SKM-1 treated with dmso at 0.1 percent for 144 hours (cell line): ENCODE results near the gene RHO.
"Not testable (repeated sequence)": the region's sequence is repeated elsewhere in the genome, so short reads cannot be mapped to it uniquely, and the experiment has no call there.

ENCODE experiments used
- DNase-seq: peaks from one replicate; lab custom pipeline; 2025; ENCODE audit not compliant: unreplicated experiment; lab: John Stamatoyannopoulos, UW

The RHO gene

DNA sequence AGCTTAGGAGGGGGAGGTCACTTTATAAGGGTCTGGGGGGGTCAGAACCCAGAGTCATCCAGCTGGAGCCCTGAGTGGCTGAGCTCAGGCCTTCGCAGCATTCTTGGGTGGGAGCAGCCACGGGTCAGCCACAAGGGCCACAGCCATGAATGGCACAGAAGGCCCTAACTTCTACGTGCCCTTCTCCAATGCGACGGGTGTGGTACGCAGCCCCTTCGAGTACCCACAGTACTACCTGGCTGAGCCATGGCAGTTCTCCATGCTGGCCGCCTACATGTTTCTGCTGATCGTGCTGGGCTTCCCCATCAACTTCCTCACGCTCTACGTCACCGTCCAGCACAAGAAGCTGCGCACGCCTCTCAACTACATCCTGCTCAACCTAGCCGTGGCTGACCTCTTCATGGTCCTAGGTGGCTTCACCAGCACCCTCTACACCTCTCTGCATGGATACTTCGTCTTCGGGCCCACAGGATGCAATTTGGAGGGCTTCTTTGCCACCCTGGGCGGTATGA lies at the start of gene RHO:
Gene RHO, plus strand, starts transcription at position 51 of the 512 bp plus-strand sequence. Its CDS starts 95 bp downstream, at position 146.
- no peak for DNase-seq

DNA sequence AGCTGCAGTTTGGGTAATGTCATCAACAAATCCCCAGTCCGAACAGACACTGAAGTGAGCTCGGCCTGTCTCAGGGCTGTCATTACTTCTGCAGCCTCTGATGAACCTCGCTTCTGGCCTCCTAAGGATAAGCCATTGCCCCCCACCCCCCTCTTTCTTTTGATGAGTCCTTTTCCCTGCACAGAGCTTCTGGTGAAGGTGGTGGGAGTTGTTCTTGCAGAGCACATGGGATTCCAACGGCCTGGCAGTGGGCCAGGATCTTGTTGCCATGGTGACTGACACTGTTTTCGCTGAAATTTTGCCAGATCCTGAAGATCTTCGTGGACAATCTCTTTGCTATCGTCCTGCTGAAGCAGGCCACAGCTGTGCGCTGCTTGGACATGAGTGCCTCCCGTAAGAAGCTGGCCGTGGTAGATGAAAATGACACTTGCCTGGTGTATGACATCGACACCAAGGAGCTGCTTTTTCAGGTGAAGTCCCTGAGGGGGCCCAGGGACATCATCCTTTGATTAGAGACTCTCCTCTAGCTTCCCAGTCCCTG lies 47.1 kb upstream of the RHO start:
- not testable (repeated sequence) for DNase-seq

DNA sequence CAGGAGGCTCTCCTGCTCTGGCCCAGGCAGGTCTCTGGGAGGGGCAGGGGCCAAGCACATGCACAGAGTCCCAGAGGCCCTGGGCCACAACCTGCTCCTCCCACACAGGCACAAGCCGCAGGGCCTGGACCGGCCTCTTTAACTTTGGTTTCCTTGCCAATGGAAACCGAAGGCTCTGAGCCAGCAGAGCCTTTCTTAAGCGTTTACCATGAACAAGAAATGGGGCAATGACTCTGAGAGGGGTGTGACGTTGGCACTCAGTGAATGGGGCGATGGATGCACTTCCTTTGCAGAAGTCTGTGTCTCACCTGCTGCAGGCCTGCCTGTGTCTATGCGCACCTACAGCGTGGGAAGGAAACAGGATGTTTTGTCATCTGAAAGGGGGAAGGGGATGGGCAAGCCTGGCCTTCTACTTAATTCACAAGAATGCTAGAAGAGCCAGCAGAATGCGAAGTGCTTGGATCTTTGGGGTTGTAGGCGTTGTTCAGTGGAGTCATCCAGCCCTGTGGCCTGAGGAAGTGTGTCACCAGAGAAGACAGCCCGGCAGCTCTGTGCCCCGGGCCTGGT lies 46.6 kb upstream of the RHO start:
- DNase-seq: no peak

DNA sequence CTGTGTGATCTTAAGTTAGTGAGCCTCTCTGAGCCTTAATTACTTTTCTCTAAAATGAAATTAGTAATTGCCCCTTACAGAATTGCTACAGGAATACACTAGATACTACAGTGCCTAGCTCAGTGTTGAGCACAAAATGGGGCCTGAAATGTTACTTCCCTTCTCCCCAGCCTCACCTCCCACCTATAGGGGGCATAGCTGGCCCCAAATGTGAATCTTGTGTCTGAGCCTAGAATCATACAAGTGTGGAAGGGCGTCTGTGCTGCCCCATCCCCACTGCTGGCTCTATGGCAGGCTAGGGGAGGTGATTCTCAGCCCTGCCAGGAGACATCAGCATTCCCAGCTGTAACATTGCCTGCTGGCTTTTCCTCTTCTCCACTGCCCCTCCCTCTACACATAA lies 45.7 kb upstream of the RHO start:
- DNase-seq: no peak

DNA sequence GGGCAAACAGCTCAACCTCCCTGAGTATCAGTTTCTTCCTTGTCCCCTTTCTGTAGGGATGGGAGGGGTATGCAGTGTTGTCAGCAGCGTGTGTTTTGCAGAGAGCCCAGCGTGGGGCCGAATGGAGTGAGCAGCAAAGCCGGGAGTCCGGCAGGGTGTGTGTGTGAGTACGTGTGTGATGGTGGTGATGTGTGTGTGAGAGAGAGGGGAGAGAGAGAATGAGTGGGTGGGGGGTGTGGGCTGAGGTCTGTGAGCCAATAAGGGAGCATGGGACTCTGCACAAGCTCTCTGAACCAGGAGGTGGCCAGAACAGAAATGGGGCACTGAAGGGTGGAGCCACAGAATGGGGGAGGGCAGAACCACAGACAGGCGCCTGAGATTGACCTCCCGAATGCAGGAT lies 44.6 kb upstream of the RHO start:
- no peak for DNase-seq

DNA sequence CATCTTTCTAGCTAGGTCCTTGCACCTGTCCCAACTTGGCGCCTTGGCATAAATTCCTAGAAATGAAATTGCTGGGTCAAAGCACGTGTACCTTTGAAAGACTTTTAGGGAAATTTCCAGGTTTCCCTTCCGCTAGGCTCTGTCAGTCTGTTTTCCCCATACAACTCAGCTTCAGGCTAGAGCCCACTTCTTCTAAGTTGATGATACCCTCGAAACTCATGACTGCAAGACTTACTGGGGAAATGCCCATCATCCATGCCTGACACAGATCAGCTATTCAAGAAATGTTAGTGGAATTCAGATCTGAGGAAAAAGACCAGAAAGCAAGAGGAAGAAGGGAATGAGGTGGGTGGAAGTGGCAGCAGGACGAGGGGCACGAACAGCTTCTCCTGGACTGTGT lies 43.3 kb upstream of the RHO start:
- not testable (repeated sequence) for DNase-seq

DNA sequence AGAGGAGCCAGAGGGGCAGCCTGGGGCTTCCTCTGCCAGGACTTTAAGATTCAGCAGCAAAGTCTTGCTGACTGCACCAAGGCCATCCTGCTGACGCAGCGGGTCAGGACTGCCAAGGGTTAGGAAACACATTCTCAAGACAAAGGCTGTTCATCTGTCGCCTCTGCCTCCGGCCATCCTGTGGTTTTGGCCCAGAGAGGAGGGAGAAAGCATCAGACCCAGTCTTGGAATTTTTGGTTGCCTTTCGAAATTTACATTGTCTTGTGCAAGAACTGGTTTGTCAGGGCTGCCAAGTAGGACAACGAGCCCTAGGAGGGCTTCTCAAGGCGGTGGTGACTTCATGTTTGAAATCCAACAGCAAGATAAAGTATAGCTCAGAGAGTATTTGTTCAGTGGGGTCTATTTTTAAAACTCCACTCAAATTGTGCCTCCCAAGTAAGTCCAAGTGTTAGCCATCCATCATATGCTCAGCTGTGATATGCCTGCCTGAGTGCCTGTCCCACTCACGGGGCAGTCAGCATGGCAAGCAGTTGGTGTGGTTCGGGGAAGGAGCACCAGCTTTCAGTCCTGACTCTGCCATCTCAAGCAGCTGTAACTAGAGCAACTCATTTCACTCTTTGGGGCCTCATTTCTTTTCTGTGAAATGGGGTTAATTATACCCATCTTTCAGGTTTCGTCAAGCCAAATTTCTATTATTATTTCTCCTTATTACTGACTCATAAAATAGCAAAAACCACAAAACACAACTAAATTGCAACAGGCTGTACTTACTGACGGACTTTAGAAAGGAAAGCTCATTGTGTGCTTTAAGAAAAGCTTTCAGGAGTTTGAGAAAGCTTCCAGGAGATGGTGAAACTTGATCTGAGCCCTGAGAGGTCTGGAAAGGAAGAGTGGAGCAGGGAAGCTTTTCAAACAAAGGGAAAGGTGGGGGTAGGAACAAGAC lies 42.4 kb upstream of the RHO start:
- DNase-seq: no peak

DNA sequence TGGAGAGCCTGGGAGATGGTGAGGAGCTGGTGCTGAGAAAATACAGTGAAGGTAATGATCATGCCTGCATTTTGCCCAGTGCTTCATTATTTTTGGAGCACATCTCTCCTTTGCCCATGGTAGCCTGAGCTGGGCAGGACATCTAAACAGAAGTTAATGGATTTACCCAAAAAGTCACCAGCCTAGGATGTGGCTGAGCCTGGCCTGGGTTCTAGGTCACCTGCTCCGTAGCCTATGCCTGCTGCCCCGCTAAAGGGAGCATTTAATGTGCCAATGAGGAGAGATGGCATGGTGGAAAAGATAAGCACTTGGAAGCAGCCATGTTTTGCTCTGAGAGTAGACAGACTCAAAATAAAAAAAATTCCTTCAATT lies 41.8 kb upstream of the RHO start:
- no peak for DNase-seq

DNA sequence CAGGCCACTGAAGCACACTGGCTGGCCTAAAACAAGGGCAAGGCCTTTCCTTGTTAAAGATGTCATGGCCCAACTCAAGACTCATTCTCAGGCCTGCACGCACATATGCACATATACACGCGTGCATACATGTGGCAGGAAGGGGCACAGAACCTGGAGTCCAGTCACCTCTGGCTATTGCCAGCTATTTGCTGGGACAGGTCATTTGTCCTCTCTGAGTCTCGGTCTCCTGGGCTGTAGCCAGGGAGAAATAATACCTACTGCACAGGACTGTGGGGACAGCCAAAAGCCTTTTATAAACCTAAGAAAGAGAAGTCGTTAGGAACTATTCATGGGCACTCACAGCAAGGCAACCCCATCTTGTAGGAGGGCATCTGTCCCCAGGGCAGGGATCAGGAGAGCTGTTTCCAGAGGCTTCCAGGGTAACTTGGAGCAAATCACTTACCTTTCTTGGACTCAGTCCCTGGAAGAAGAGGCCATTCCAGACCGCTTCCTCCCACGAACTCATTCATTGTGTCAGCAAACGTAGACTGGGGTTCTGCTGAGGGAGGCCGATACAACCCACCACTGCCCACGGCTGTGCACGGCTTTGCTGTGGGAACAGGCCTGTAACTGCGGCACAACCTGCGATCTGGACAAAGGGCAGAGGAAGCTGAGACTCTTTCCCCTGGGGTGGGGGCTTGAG lies 41.1 kb upstream of the RHO start:
- DNase-seq: no peak

DNA sequence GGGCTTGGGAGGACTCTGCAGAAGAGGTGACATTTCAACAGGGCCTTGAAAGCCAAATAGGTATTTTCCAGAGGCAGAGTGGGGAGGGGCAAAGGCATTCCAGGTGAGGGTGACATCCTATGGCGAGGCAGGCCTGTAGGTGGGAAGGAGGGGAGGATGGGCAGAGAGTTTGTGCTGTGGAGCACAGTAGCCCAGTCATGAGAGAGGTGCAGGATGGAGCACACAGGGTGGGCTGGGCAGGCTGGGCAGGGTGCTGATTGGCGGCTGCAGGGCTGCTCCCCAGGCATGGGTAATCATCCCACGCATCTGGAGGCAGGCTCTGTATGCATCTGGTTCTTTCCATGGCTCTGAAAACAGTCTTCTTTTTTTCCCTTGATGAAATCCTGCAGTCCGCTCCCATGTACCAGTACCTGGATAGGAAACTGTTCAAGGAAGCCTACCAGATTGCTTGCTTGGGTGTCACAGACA lies 40.5 kb upstream of the RHO start:
- not testable (repeated sequence) for DNase-seq

DNA sequence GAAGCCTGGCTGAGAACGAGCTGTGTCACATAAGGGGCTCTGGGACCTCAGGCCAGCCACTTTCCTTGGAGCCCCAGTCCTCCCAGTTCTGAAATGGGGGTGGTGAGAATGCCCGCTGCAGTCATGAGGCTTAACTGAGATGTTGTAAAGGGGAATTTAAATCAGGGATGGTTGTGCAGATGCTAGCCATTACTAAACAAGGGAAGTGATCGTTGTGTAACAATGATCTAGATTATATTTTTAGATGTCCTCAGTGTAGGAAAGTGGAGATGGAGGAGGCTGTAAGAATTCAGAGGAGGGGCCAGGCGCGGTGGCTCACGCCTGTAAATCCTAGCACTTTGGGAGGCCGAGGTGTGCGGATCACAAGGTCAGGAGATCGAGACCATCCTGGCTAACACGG lies 39.2 kb upstream of the RHO start:
- DNase-seq: not testable (repeated sequence)

DNA sequence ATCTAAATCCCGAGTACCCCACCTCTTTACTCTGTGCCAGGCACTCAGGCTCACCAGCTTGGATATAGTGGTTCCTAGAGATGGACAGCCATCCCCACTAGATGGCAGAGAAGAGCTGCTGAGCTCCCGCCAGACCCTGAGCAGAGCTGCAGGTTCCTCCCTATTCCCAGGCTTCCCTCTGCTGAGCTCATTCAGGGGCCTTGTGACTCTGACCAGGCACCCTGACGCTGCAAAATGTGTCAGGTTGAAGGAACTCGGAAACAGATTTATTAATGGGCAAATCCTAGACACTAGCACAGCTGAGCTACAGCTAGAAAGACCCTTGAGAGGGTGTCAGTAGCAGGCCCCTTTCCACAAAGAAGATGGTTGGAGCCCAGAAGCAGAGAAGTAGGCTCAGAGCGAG lies 38.2 kb upstream of the RHO start:
- DNase-seq: peak; percentile 70

DNA sequence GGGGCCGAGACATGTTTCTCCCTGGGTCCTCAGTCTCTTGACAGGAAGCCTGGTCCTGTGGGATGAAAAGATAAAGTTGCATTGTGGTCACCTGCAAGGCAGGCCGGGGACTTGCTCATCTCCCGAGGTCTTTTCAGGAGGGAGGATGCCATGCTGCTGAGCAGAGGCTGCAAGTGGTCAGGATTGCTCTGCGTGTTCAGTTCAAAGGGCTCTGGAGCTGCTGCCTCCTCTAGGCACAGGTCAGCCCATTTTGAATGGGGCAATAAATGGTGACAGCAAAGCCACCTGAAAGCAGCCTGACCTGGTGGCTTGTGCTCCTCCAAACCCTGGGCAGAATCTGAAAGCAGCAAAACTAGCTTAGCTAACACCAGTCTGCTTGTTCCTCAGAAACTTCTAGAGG lies 37.4 kb upstream of the RHO start:
- DNase-seq: not testable (repeated sequence)

DNA sequence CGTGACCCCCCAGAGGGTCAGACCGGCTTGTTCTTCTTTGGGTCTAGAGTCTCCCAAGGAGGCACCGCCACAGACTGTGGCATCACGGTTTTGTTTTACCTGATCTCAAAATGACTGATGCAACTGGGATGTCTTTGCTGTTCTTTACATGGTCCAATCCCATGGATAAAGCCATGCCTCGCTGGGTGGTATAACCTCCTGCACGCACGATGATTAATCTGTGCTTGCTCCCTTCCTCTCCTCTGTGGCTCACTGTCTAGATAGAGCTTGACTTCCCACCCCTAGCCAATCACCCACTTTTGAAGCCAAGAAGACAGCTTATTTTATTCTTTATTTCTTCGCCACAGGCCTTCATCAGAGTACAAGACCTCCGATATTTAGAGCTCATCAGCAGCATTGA lies 36.6 kb upstream of the RHO start:
- no peak for DNase-seq

DNA sequence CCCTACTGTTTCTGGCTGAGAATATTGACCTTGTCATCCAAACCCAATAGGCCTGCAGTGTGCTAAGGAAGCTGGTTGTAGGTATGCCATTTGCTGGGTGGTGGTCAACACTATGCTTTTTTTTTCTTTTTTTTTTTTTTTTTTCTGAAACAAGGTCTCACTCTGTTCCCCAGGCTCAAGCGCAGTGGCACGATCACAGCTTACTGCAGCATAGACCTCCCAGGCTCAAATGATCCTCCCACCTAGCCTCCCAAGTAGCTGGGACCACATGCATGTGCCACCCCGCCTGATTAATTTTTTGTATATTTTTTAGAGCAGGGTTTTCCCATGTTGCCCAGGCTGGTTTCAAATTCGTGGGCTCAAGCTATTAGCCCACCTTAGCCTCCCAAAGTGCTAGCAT lies 35.7 kb upstream of the RHO start:
- DNase-seq: no peak

DNA sequence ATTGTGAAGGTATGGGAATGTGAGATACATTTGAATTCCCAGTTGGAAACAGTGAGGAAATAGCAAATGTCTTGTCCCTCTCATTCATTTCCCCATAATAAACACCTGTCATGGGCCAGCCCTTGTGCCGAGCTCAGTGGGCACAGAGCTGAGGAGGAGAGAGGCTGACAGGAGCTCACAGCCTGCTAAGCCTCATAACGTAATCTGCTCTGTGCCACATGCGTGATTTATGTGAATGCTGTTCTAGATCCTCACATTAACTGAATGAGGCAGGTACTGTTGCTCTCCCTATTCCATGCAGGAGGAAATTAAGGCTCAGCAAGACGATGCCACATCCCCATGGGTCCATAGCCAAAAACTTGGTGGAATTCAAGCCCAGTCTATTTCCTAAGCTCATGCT lies 35.2 kb upstream of the RHO start:
- DNase-seq: no peak

DNA sequence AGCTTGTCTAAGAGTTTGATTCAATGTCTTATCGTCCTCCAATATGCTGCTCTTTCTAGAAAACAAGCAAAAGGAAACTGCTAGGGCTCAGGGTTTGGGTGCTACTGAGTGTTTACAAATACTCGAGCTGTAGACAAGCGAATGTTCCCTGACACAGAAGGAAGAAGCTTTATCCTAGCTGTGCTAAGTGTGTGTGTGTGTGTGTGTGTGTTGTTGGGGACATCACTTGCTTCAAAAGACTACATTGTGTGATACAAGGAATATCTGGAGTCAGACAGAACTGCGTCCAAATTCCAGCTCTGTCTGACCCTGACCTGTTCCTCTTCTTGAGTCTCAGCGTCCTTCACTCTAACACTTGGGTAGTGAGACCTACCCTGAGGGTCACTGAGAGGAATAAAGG lies 33.9 kb upstream of the RHO start:
- not testable (repeated sequence) for DNase-seq

DNA sequence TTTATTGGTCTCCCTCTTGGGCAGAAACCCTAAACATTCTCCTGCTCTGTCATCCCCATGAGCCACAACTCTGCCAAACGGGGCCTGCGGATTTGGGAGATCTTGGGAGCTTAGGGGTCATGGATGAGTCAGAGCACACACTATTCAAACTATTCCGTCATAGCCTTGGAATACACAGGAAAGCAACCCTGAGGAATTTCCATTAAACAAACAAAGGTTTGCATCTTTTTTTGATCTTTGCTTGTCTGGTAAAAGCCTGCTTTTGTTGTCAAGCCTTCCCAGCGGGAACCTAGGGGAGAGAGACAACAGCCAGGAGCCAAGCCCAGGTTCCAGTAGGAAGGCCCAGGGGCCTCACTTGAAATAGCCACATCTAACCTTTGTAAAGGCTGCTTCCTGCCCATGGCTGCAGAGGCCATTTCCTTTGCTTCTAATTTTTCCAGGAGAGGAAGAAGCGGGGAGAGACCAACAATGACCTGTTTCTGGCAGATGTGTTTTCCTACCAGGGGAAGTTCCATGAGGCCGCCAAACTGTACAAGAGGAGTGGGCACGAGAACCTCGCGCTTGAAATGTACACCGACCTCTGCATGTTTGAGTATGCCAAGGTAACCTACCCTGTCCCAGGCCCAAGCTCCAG lies 33.3 kb upstream of the RHO start:
- DNase-seq: not testable (repeated sequence)

DNA sequence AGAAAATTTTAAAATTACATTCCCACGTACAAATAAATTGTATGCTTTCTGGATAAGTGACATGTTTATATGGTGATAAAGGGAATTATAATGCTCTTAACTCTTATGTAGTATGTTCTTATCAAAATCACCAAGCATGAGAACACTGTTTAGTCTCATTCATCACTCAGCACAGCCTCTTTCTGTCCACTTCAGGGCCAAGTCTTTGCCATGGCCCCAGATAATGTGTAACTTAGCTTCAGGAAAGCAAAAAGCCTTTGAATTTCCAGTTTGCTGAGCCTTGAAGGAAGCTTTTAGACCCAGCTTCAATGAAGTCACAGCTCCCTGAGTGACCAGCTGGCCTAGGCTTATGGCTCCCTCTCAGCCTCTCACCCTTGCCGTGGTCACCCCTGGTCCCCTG lies 30.6 kb upstream of the RHO start:
- not testable (repeated sequence) for DNase-seq

DNA sequence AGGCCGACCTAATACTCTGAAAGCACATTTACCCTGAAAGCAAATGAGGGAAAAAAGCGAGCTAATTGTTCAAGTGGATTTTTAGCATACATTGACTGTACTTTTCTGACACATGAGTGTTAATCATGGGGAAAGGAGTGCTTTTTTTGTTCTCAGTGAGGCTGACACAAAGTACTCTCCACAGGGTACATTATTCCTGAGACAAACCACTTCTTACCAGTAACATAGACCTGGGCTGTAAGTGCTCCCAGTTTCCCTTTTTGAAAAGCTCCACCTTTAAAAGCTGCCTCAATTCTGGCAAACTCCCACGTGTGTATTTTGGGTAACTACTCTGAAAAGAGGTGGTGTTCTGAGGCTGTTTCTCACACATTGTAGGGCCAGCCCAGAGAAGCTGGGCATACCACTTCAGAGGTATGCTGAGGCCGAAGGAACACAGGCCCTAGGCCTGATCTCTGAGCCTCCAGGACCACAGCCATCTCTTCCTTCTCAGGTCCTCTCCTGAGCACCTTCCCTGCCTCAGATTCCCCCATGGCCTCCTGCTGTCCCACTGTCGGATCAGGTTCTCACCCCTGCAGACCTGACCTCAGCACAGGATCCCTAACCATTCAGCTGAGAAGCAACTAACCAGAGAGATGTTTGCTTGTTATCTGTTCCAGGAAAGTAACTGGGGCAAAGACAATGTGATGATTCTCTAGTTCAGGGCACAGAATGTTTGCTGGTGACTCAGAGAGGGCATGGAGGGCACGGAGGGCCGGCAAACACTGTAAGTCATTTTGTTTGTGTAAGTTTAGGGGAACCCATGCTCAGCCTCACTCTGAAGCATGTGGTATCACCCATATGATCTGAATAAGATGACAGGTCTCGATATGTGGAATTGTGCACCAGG lies 29.6 kb upstream of the RHO start:
- not testable (repeated sequence) for DNase-seq
